ENCODE results near the gene C7orf57.
"Not testable (repeated sequence)": the region's sequence is repeated elsewhere in the genome, so short reads cannot be mapped to it uniquely, and the experiment has no call there.

C7orf57 gene

GRCh38 chr7:48035301-48035966, at the start of gene C7orf57:
C7orf57 (plus strand) TSS chr7:48035543; CDS start chr7:48036309, 766 bp downstream.
- peak; percentile 77 for DNase-seq (ENCODE audit: low spot score)

DNA sequence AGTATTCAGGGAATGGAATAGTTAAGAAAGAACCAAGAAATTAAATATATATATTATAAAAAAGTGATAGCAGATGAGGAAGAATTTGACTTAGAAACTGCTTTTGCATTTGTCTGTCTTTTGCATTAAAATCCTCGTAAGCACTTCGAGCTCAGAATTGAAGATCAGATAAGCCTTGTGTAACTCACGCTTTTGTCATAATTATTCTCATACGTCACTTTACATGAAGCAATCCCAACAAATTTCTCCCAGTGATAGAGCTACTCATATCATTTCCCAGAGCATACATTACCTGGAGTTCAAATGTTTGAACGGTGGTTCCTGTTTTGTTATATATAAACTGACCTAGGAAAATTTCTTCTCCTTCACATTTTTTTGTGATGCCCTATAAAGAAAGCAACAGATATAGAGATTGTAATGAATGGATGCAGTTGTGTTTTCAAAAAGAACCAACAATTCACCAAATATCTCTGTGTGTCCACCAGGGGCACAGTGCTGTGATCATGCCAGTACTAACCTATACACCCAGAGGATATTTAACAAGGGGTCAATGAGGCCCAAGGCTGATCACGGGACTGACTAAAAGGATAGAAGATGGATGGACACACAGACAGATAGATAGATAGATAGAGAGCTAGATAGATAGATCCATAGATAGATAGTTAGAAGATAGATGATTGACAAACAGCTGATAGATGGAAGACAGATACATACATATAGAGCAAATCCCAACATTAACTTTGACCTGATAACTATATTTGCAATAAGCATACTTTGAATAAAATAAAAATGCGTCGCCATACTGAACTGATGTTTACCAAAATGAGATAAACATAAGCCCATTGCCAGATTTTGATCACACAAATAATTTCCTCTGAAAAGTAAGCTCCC, 46.6 kb upstream of the C7orf57 start:
- DNase-seq (ENCODE audit: low spot score), result no peak

DNA sequence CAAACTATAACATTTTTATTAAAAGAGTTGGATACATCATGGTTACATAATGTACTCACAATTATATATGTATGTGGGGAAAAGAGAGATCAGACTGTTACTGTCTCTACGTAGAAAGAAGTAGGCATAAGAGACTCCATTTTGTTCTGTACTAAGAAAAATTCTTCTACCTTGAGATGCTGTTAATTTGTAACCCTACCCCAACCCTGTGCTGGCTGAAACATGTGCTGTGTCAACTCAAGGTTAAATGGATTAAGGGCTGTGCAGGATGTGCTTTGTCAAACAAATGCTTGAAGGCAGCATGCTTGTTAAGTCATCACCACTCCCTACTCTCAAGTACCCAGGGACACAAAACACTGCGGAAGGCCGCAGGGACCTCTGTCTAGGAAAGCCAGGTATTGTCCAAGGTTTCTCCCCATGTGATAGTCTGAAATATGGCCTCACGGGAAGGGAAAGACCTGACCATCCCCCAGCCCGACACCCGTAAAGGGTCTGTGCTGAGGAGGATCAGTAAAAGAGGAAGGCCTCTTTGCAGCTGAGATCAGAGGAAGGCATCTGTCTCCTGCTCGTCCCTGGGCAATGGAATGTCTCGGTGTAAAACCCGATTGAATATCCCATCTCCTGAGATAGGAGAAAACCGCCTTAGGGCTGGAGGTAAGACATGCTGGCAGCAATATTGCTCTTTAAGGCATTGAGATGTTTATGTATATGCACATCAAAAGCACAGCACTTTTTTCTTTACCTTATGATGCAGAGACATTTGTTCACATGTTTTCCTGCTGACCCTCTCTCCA, 45.5 kb upstream of the C7orf57 start:
- DNase-seq (ENCODE audit: low spot score), result not testable (repeated sequence)

DNA sequence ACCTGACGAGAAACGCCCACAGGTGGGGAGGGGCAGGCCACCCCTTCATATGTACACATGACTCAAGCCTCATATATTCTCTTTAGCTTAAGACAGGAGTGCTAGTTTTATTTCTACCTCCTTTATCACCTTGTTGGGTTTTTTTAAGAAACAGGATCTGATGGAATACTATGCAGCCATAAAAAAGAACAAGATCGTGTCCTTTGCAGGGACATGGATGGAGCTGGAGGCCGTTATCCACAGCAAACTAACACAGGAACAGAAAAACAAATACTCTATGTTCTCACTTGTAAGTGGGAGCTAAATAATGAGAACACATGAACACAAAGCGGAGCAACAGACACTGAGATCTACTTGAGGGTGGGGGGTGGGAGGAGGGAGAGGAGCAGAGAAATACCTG, 44.8 kb upstream of the C7orf57 start:
- no peak for DNase-seq (ENCODE audit: low spot score)

- DNase-seq (ENCODE audit: low spot score), result no peak
These were observed 44.1 kb upstream of the C7orf57 start for GRCh38 chr7:47991270-47991669.

GRCh38 chr7:47991741-47992311, 43.5 kb upstream of the C7orf57 start:
- peak; percentile 69 for DNase-seq (ENCODE audit: low spot score)

DNA sequence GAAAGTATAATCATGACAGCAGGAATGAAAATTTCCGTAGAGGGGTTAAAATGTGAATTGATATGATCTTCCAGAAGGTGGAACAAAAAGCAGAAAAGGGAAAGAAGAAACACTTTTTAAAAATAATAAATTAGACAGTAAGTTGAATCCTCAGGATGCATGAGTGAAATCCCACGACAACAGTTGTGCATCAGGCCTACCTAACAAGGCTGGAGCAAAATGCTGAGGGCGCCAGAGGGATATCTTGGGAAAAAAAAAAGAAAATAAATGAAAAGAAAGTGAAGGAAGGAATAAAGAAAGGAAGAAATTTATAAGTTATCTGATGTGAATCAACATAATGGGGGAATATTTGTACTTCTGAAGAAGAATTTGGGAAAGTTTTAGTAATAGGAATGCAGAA, 42.9 kb upstream of the C7orf57 start:
- DNase-seq (ENCODE audit: low spot score), result no peak

GRCh38 chr7:47999413-47999812, 35.9 kb upstream of the C7orf57 start:
- DNase-seq (ENCODE audit: low spot score), result no peak

DNA sequence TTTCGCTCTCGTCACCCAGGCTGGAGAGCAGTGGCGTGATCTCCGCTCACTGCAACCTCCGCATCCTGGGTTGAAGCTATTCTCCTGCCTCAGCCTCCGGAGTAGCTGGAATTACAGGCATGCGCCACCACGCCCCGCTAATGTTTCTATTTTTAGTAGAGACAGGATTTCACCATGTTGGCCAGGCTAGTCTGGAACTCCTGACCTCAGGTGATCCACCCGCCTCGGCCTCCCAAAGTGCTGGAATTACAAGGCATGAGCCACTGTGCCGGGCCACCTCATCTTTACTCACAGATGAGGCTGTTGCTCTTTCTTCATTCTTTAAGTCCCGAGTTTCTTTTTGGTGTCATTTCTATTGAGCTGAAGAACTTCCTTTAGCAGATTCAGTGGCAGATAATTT, 35.2 kb upstream of the C7orf57 start:
- DNase-seq (ENCODE audit: low spot score), result not testable (repeated sequence)

- DNase-seq (ENCODE audit: low spot score), result no peak
These were observed 31.3 kb upstream of the C7orf57 start for GRCh38 chr7:48004032-48004431.

GRCh38 chr7:48004638-48005037, 30.7 kb upstream of the C7orf57 start:
- no peak for DNase-seq (ENCODE audit: low spot score)

DNA sequence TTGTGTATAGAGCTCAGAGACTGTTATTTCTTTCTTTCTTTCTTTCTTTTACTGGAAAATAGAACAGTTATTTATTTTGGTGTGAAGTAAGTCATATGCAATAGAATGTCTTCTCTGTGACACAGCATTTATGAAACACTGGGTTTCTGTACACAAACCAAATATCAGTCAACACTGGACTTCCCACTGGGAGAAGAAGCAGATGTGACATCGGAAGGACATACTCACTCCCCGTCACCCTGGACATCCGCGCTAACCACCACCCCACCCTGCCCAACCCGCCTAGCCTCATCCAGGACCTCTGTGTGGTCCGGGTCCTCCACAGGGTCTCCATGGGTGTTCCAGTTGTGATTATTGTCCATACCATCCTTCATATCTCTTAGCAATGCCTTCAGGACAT, 28.5 kb upstream of the C7orf57 start:
- no peak for DNase-seq (ENCODE audit: low spot score)

DNA sequence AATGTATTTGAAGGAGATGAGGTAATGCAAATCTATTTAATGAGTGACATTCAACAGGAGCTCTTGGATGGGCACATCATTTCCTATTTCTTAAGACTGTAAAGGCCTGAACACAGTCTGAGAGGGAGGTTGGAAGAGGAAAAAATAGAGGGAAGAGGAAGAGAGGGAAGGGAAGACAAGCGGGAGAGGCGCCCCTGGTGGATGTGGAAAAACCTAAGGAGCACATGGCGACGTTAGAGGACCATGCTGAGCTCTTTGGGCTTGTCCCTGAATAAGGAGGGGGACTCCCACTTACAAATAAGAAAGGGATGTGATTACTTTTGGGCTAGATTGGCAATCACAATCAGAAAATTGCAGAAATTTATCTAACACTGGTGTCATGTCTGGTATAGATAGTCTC, 26.1 kb upstream of the C7orf57 start:
- DNase-seq (ENCODE audit: low spot score), result no peak

DNA sequence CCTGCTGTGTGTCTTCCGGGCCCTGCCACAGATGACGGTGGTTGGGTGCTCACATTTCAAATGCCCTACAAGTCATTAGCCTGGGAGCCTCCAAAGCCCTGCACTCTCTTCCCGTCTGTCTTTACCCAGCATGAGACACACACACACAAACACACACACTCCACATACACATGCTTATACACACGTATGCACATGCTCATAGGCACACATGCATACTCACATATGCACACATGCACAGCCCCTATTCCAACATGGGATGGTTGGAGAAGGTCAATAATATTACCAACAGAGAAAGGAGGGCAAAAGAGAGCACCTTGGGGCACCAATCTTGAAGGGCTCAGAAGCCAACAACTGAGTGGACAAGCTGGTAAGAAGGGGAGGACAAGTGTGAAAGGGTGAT, 25.4 kb upstream of the C7orf57 start:
- DNase-seq (ENCODE audit: low spot score), result no peak

DNA sequence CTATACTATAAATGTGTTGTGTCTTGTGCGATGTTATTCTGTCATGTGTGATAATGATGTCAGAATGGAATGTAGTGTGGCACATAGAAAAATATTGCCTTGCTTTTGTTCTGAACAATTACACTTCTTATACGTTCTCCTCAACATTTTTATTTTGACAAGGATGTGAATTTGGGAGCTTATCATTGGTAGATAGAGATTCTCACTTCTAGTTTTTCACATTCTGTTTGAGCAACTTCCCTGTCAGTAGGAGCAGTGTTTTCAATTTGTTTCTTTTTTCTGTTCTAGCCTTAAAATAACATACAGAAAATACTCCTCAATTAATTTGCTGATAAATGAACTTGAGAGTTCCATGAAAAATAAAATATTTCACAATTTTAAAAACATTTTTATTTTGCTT, 24.0 kb upstream of the C7orf57 start:
- DNase-seq (ENCODE audit: low spot score), result no peak

DNA sequence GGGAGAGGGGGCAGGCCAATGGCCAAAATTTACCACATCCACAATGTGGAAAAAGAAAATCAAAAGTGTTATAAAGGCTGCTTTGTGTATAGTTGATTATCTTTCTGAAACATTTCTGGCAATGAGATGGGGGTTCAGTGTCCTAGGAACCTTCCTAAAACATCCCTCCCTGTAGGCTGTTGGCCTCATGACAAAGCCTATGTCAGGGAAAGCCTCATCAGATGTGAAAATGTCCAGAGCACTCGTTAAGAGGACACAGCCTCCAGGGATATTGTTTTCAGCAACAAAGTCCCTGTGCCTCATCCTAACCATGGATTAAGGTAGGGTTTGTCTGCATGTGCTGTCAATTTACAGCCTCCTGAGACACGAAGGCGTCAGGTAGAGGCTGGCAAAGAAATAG, 23.4 kb upstream of the C7orf57 start:
- no peak for DNase-seq (ENCODE audit: low spot score)

- no peak for DNase-seq (ENCODE audit: low spot score)
These were observed 18.7 kb upstream of the C7orf57 start for GRCh38 chr7:48016641-48017040.

DNA sequence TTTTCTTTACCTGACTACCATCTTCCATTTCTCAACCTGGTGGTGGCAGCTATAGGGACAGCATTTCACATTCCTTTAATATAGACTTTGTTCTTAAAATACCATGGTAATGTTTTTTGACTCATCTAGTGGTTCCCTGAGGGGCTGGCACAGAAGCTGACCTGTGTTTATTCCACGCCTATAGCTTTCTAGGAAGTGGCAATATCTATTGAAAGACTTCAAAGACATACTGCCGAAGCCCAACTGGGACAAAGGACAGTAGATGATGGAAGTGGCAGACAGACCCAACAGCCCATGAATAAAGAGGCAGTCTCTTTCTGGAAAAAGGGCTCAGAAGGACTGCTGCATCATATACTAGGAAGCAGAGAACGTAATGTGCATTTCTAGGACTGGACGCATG, 17.7 kb upstream of the C7orf57 start:
- DNase-seq (ENCODE audit: low spot score), result no peak

- no peak for DNase-seq (ENCODE audit: low spot score)
These were observed 9.7 kb upstream of the C7orf57 start for GRCh38 chr7:48025624-48026023.

GRCh38 chr7:48028938-48029337, 6.4 kb upstream of the C7orf57 start, which contains the start of gene SUN3:
SUN3 (minus strand) TSS chr7:48029107; CDS start chr7:48028938, 169 bp downstream.
- DNase-seq (ENCODE audit: low spot score), result no peak

DNA sequence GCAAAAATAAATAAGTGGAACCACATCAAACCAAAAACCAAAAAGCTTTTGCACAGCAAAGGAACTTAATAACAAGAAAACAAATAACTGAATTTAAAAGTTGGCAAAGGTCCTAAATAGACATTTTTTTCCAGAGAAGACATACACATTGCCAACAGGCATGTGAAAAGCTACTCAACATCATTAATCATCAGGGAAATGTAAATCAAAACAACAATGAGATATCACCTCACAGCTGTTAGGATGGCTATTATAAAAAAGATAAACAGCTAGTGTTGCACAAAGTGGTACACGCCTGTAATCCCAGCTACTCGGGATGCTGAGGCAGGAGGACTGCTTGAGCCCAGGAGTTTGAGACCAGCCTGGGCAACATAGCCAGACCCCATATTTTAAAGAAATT, 4.2 kb upstream of the C7orf57 start:
- no peak for DNase-seq (ENCODE audit: low spot score)

DNA sequence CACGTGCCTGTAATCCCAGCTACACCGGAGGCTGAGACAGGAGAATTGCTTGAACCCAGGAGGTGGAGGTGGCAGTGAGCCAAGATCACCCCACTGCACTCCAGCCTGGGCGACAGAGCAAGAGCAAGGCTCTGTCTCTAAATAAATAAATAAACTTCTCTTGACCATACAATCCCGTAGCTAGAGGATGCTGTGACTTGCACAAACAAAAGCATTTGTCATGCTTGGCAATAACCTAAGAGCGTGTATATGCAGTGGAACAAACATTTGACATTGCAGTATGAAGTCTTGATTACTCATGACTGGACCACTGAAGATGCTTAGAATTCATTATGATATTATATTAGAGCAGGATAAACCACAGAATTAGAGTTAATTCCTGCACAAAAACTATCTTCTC, 1.4 kb upstream of the C7orf57 start:
- no peak for DNase-seq (ENCODE audit: low spot score)
